Right lobe of liver (tissue), 4 donors: ENCODE measurements around the gene ST6GALNAC4.

Experiments
- CTCF ChIP-seq, 4 donors: fragments of 200-600 bp in 3 of 4; fragments of 450-650 bp in 1 of 4; IDR thresholded peaks; one replicate each; pipeline versions ENCODE4 v1.5.1 to v1.8.0; 2016 to 2022; ENCODE audit warnings: antibody characterized with exemption in 4 of 4, mild to moderate bottlenecking in 2 of 4
- POLR2A ChIP-seq: fragments of 450-650 bp; IDR thresholded peaks from one replicate; pipeline ENCODE4 v1.6.1; 2017; ENCODE audit warnings: antibody characterized with exemption, mild to moderate bottlenecking
- donor health status: DM: no; HTN: no; CAD: no.
- donor health status: DM: no; HTN: no; CAD: no.
- donor health status: DM: no; HTN: yes; CAD: no.

- no peak for TF ChIP-seq CTCF (IDR thresholded peaks at IDR 0.05)
- no peak for TF ChIP-seq POLR2A
Observed at GRCh38 chr9:127895811-127896210, 21.0 kb downstream of the ST6GALNAC4 start.
